Caco-2 (cell line): ENCODE data around the gene PHF21A. TPM values are rescaled to one million over a fixed set of nuclear protein-coding genes. Genes with fewer than 3 reads are reported as not detected.

ENCODE experiments used
- BruUV-seq: library from RNA; stranded (reverse); fragments of 400-500 nt; replicated peaks from 2 replicates; lab custom pipeline; 2021; lab: Mats Ljungman, UMichigan
- CTCF ChIA-PET: fragments of 300-600 bp; sonication (Branson Sonifier 250); formaldehyde crosslinking; loops from one replicate; lab custom pipeline; 2022; ENCODE audit warnings: antibody characterized with exemption; lab: Charles Lee
- POLR2A ChIA-PET: fragments of 300-600 bp; sonication (Branson Sonifier 250); formaldehyde crosslinking; loops from one replicate; lab custom pipeline; 2022; ENCODE audit warnings: antibody characterized with exemption; lab: Charles Lee
- DNase-seq, 2 experiments: peaks; one replicate each; pipeline versions ENCODE4 v3.0.0 to v3.0.0-alpha.2; 2020 to 2022
- H3K27me3 ChIP-seq: replicated peaks from 2 replicates; pipeline ENCODE4 v1.6.0; 2011; ENCODE audit warnings: low read length; ENCODE audit not compliant: control insufficient read depth, insufficient read depth
- H3K36me3 ChIP-seq: 2 replicates; pipeline ENCODE4 v1.5.1; 2011; ENCODE audit warnings: low read length; ENCODE audit not compliant: control insufficient read depth, insufficient read depth
- H3K4me1 ChIP-seq: fragments of 250-450 bp; sonication (Bioruptor Pico); 2 replicates; pipeline ENCODE4 v1.5.1; 2020; ENCODE audit warnings: mild to moderate bottlenecking
- H3K4me3 ChIP-seq: 2 replicates; pipeline ENCODE4 v1.5.1; 2011; ENCODE audit warnings: low read depth, mild to moderate bottlenecking, control low read depth, low read length
- H3K9me3 ChIP-seq: fragments of 250-450 bp; sonication (Bioruptor Pico); 2 replicates; pipeline ENCODE4 v1.5.1; 2020; ENCODE audit warnings: mild to moderate bottlenecking, moderate library complexity
- H3K27ac Mint-ChIP-seq: one replicate; pipeline ENCODE4 v1.8.0; 2022; ENCODE audit warnings: mixed read lengths; ENCODE audit not compliant: unreplicated experiment
- H3K27me3 Mint-ChIP-seq: one replicate; pipeline ENCODE4 v1.8.0; 2022; ENCODE audit warnings: mixed read lengths; ENCODE audit not compliant: insufficient read depth, unreplicated experiment
- H3K36me3 Mint-ChIP-seq: one replicate; pipeline ENCODE4 v1.8.0; 2022; ENCODE audit warnings: mild to moderate bottlenecking, mixed read lengths; ENCODE audit not compliant: insufficient read depth, unreplicated experiment
- H3K4me1 Mint-ChIP-seq: one replicate; pipeline ENCODE4 v1.8.0; 2022; ENCODE audit warnings: low read depth, mixed read lengths; ENCODE audit not compliant: unreplicated experiment
- H3K4me3 Mint-ChIP-seq: one replicate; pipeline ENCODE4 v1.8.0; 2022; ENCODE audit warnings: mild to moderate bottlenecking, moderate library complexity, mixed read lengths; ENCODE audit not compliant: unreplicated experiment
- H3K9me3 Mint-ChIP-seq: one replicate; pipeline ENCODE4 v1.8.0; 2022; ENCODE audit warnings: mixed read lengths; ENCODE audit not compliant: unreplicated experiment
- intact Hi-C: fragments of 100-400 bp; cut with micrococcal nuclease; formaldehyde crosslinking; loops from one replicate; pipeline ENCODE4 v1.10.0; 2022; ENCODE audit not compliant: unreplicated experiment
- total RNA-seq: library from RNA; stranded (reverse); gene quantifications from 2 replicates; pipeline ENCODE4 v1.2.3, GENCODE V29; 2022
- TF ChIP-seq, protein P1 (sequence below), 2 experiments: fragments of 200-600 bp in 1 of 2; IDR thresholded peaks; 1 replicate in 1 of 2; 2 replicates in 1 of 2; pipeline versions ENCODE4 v1.5.1 to v1.8.0; 2011 to 2022; ENCODE audit warnings: antibody characterized with exemption in 1 of 2, control low read depth in 1 of 2, inconsistent platforms in 1 of 2, low read depth in 1 of 2, low read length in 1 of 2, mild to moderate bottlenecking in 1 of 2, moderate library complexity in 1 of 2; ENCODE audit not compliant: insufficient read depth in 1 of 2, severe bottlenecking in 1 of 2, unreplicated experiment in 1 of 2

Gene PHF21A
- total RNA-seq, 1 experiment from 2014 or later = 20.0 TPM

DNA sequence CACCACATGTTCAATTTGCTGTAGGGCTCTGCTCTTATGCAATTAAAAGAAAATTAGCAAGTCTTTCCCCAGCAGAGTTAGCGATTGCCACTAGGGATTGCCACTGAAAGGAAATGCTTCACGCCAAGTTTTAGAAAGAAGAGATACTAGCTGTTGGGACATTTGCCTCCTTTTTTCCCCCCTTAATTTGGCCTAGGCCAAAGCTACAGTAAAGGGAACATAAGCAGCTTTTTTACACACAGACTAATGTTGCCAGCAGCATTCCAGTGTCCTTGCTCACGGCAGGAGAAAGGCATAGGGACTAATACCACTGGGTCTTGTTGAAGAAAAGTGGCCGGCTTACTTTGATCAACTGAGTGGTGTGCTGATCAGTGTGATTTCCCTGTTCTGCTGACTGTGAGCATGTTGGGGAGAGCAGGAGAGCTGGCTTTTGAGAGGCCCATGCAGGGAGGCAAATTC lies 71.2 kb downstream of the PHF21A start:
- Mint-ChIP-seq H3K4me3 (no peak overlapping the region), H3K4me1 (peaks cover 7% of the 10 kb centered on the region), H3K9me3 (no peaks in the 10 kb centered on the region), H3K27ac (no peak overlapping the region), H3K36me3 (no peaks in the 10 kb centered on the region), H3K27me3 (no peaks in the 10 kb centered on the region)
- TF ChIP-seq, protein P1, sequence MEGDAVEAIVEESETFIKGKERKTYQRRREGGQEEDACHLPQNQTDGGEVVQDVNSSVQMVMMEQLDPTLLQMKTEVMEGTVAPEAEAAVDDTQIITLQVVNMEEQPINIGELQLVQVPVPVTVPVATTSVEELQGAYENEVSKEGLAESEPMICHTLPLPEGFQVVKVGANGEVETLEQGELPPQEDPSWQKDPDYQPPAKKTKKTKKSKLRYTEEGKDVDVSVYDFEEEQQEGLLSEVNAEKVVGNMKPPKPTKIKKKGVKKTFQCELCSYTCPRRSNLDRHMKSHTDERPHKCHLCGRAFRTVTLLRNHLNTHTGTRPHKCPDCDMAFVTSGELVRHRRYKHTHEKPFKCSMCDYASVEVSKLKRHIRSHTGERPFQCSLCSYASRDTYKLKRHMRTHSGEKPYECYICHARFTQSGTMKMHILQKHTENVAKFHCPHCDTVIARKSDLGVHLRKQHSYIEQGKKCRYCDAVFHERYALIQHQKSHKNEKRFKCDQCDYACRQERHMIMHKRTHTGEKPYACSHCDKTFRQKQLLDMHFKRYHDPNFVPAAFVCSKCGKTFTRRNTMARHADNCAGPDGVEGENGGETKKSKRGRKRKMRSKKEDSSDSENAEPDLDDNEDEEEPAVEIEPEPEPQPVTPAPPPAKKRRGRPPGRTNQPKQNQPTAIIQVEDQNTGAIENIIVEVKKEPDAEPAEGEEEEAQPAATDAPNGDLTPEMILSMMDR (IDR thresholded peaks at IDR 0.05; ENCODE audit: insufficient read depth in 1 of 2, low read depth in 1 of 2, low read length in 1 of 2, severe bottlenecking in 1 of 2, unreplicated experiment in 1 of 2) = no peak
- H3K27me3 ChIP-seq = no peaks in the 10 kb centered on the region
- no peaks in the 10 kb centered on the region for H3K36me3 ChIP-seq
- CTCF ChIA-PET = interaction anchor here (0.8 kb wide), 1 partner anchor 33 kb away, joined by 5 read pairs; no protein-coding TSS in a partner anchor
- no TSS peak for BruUV-seq
- H3K9me3 ChIP-seq = no peaks in the 10 kb centered on the region
- H3K4me1 ChIP-seq = no peaks in the 10 kb centered on the region
- POLR2A ChIA-PET = no interaction called here
- intact Hi-C loops = no loop called here
- no peak for DNase-seq
- no peak overlapping the region for H3K4me3 ChIP-seq

DNA sequence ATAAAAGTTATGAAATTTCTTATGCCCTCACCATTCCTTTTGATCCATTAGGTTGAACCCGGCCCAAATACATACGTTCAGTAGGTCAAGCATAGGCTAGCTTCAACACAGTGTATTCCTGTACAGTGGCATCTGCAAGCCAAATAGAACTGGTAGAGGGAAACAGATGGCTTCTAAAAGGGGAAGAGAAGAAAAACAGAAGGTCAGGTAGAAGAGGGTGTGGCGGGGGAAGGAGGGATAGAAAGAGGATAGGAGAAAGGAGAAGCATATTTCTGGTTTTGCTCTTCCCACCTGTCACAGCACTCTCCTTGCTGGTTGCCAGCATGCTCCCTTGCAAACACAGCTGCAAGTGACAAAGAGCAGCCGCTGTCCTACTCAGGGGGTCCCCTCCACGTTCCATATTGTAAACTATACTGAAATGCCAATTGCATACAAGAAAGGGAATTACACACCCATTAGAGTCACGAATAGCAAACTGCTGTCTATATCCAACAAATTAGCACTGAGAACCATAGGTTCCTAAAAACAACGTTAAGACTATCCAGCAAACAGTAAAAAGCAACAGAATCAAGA lies 71.8 kb downstream of the PHF21A start:
- H3K27me3 Mint-ChIP-seq = no peaks in the 10 kb centered on the region
- no peak for DNase-seq
- H3K27me3 ChIP-seq = no peaks in the 10 kb centered on the region
- BruUV-seq = no TSS peak
- H3K4me1 ChIP-seq = no peaks in the 10 kb centered on the region
- CTCF ChIA-PET = no interaction called here
- no peaks in the 10 kb centered on the region for H3K9me3 ChIP-seq
- intact Hi-C loops = no loop called here
- no peaks in the 10 kb centered on the region for H3K9me3 Mint-ChIP-seq
- H3K27ac Mint-ChIP-seq = no peak overlapping the region
- H3K36me3 Mint-ChIP-seq = no peaks in the 10 kb centered on the region
- H3K4me1 Mint-ChIP-seq = peaks cover 7% of the 10 kb centered on the region
- no peaks in the 10 kb centered on the region for H3K36me3 ChIP-seq
- POLR2A ChIA-PET = no interaction called here
- H3K4me3 Mint-ChIP-seq = no peak overlapping the region
- TF ChIP-seq, protein P1 (IDR thresholded peaks at IDR 0.05; ENCODE audit: insufficient read depth in 1 of 2, low read depth in 1 of 2, low read length in 1 of 2, severe bottlenecking in 1 of 2, unreplicated experiment in 1 of 2) = no peak
- H3K4me3 ChIP-seq = no peak overlapping the region

DNA sequence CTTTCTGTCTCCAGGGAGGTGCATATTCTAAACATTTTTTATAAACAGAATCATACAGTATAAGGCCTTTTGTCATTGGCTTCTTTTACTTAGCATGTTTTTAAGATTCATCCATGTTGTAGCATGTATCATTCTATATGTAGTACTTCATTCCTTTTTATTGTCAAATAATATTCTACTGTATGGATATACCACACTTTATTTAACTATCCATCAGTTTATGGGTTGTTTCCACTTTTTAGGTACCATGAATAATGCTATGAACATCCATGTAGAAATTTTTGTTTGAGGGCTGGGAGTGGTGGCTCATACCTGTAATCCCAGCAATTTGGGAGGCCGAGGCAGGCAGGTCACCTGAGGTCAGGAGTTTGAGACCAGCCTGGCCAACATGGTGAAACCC lies 73.1 kb downstream of the PHF21A start:
- no peaks in the 10 kb centered on the region for H3K9me3 ChIP-seq
- no peak overlapping the region for H3K4me3 ChIP-seq
- TF ChIP-seq, protein P1 (IDR thresholded peaks at IDR 0.05; ENCODE audit: insufficient read depth in 1 of 2, low read depth in 1 of 2, low read length in 1 of 2, severe bottlenecking in 1 of 2, unreplicated experiment in 1 of 2) = no peak
- H3K9me3 Mint-ChIP-seq = no peaks in the 10 kb centered on the region
- ChIA-PET CTCF (no interaction called here), POLR2A (no interaction called here)
- H3K36me3 ChIP-seq = no peaks in the 10 kb centered on the region
- intact Hi-C loops = no loop called here
- H3K36me3 Mint-ChIP-seq = no peaks in the 10 kb centered on the region
- no peaks in the 10 kb centered on the region for H3K27me3 Mint-ChIP-seq
- H3K27me3 ChIP-seq = no peaks in the 10 kb centered on the region
- H3K4me1 ChIP-seq = no peaks in the 10 kb centered on the region; the same call in 1 of the 2 replicates
- peaks cover 7% of the 10 kb centered on the region for H3K4me1 Mint-ChIP-seq
- DNase-seq = no peak
- no TSS peak for BruUV-seq
- H3K27ac Mint-ChIP-seq = no peak overlapping the region
- H3K4me3 Mint-ChIP-seq = no peak overlapping the region
